HG03575 (cell line): ENCODE data around the gene ELMO1.

Source experiments
- ATAC-seq: cut with Tn5 transposase; IDR thresholded peaks from one replicate; pipeline ENCODE4 v1.9.1; 2021; ENCODE audit not compliant: unreplicated experiment, insufficient number of reproducible peaks, low FRiP score; ENCODE audit errors: extremely low read depth

The ELMO1 gene, protein sequence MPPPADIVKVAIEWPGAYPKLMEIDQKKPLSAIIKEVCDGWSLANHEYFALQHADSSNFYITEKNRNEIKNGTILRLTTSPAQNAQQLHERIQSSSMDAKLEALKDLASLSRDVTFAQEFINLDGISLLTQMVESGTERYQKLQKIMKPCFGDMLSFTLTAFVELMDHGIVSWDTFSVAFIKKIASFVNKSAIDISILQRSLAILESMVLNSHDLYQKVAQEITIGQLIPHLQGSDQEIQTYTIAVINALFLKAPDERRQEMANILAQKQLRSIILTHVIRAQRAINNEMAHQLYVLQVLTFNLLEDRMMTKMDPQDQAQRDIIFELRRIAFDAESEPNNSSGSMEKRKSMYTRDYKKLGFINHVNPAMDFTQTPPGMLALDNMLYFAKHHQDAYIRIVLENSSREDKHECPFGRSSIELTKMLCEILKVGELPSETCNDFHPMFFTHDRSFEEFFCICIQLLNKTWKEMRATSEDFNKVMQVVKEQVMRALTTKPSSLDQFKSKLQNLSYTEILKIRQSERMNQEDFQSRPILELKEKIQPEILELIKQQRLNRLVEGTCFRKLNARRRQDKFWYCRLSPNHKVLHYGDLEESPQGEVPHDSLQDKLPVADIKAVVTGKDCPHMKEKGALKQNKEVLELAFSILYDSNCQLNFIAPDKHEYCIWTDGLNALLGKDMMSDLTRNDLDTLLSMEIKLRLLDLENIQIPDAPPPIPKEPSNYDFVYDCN

DNA sequence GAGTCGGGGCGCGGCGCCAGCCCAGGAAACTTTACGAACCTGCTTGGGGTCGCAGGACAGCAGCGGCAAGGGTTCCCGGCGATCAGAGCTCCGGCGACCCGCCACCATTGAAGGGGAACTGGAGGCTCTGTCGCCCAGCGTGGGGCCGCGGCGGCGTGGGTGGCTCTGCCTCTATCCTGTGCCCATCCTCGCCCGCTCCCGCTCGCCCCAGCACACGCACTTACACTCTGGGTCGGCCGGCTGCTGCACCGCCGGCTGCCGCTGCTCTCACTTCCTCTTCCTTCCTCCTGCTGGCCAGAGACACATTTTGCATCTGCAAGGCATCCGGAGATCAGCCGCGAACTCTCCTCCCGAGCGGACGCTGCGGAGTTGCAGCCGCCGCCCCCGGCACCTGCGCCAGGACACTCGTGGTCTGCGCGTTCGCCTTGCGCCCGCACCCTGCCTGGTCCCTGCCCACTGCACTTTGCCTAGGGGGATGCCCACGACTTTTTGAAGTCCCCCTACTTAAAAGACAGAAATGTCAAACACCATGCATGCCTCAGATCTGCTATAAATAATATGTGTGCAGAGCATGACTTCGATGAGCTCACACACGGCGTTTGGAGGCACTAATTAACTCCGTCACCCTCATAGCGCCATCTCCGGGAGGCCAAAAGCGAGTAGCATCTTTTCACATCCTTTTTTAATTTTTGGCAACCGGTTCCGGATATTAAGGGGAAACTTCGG lies at the start of gene ELMO1:
TSS of gene ELMO1 (minus strand) at position 229 of the 726 bp plus-strand sequence. CDS start 106,174 bp downstream, outside the sequence.
- ATAC-seq = peak; percentile 93

DNA sequence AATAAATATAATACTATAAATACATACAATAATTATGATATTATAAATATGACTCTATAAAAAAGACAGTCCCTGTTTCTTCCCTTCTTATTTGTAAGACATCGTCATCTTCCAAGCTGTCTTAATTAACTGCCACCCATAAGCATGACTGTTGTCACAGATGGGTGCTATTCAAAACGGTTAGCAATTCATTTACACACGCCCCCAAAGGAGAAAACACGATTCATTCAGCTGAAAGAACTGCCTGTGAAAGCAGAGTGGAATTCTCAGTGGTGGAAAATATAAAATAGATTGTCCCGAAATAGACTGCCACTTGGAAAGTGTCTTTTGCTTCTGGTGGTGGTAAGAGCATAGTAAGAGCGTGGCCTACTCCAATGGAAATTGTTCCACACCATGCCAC lies 48.9 kb upstream of the ELMO1 start:
- no peak for ATAC-seq

DNA sequence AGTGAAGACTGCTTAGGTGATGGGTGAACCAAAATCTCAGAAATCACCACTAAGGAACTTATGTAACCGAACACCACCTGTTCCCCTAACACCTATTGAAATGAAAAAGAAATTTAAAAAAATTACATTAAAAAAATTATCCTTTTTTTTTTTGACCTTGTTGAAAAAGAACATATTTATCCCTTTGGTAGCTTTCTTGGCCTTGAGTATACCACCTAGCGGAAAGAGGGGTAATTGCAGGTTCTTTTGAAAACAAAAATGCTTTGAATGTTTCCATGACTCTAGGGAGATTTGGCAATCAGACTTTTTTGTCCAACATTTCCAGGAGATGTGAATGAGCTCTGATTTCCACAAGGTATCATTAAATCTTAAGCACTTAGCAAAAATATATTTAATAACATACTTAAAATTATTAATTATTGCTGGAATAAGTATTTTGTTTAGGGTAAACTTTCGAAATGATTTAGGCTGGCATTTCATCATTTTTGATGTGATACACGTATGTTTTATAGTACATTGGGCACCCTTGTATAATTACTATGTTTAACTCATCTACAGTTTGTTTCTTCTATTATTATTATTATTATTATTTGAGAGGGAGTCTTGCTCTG lies 47.0 kb upstream of the ELMO1 start:
- ATAC-seq = no peak

DNA sequence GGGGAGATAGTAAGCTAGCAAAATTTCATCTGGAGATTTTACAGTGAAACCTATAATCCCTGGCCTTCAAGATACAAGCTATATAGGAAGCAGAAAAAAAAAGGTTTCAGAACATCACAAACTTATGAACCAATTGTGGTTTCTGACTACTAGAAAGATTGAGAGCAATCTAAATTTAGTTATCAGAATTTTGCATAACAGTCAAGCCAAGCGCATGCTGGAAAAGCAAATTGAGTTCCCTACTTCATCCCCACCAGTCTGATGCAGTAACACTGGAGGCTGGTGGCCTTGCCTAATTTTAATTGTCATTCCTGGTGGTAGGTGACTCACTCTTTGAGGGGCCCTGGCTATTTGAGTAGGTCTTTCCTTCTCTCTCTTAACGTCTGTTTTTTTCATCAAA lies 46.3 kb upstream of the ELMO1 start:
- peak; percentile 61 for ATAC-seq

DNA sequence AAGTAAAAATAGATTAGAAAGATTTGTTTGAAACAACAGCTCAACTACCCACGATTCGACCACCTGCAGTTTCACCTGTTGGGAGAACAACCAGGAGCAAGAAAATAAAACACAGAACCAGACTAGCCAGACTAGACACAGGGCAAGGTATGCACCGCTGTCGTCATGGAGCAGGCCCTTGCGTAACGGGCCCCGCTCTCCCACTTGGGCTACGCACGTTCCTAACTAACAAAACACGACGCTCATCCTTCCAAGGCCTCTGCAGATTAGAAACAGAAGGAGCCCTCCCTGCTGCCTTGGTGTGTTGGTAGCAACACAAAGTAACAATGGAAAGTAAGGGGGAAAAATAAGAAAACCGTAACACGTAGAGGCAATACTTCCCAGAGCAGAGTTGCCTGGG lies 45.1 kb upstream of the ELMO1 start:
- ATAC-seq = no peak

DNA sequence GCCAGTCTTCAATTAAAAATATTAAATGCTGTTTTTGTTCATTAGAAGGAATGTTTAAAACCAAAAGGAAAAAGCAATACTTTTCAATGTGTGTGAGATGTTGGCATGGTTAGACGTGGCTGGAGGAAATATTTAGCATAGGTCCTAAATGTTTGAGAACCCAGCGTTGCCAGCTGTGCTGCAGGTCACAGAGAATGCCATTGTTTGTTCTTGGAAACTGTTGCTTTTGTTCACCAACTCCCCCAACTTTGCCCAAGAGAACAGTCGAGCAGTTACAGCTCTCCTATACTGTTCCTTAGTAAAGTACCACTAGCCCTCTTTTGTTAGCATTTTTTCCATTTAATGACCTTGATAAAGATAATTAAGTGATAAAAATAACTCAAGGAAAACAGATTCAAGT lies 44.5 kb upstream of the ELMO1 start:
- ATAC-seq = no peak

DNA sequence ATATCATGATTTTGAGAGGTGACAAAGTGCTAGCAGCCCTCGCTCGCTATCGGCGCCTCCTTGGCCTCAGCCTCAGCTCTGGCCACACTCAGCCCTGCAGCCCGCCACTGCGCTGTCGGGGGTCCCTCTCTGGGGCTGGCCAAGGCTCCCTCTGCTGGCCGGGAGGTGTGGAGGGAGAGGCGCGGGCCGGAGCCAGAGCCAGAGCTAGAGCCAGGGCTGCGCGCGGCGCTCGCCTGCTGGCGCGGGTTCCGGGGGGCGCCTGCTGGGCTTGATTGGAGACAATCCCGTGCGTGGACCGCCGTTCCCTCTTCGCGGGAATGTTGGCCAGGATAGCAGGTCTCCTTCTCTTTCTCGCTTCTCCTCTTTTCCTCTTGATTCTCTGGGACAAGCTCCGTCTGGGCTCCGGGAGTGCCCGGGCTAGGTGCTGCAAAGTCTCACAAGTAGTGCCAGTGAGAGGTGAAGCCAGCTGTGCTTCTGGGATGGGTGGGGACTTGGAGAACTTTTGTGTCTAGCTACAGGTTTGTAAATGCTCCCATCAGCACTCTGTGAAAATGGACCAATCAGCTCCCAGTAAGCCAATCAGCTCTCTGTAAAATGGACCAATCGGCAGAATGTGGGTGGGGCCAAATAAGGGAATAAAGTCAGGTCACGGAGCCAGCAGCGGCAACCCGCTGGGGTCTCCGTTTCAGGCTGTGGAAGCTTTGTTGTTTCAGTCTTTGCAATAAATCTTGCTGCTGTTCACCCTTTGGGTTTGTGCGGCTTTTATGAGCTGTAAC lies 43.4 kb upstream of the ELMO1 start:
- ATAC-seq = no peak

DNA sequence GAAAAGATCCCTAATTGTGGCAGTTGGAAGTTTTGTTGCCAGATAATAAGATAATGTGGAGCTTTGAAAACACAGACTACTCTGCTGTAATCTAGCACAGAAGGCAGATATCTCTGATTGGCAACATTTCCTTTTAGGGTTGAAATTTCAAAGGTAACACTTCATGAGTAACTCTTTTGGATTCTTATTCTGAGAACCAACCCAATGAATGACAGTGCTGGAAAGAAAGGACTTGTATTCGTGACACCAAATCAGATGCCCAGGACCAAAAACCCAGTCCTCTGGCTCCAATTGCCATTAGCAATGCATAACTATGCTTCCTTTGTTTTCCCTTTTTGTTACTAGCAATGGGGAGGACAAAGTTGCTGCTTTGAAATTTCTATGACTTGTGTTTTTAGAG lies 41.0 kb upstream of the ELMO1 start:
- ATAC-seq = no peak

DNA sequence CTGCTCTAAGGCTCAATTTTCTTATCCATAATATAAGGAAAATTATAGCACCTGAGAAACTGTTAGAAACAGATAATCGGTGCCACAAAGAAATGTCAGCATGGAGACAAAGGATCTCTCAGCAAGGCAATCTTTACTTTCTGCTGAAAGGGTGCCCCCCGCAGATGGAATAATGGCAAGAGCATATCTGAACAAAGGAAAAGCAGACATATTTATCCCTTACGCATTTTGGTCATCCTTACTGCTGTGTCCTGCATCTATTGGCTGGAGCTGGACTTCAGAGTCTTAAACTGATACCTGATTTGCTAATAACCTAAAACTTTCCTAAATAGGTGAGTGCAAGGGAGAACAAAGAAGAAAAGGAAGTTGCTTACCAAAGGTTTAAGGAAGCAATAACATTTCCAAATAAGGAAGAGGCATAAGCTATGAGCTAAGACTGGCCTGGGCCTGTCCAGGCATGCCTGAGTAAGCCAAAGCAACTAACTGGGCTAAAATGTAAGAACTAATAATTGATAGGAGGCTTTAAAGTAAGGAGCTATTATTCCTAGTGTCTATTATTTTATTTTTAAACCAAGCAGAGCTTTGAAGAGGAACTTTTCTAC lies 39.6 kb upstream of the ELMO1 start:
- ATAC-seq = no peak

DNA sequence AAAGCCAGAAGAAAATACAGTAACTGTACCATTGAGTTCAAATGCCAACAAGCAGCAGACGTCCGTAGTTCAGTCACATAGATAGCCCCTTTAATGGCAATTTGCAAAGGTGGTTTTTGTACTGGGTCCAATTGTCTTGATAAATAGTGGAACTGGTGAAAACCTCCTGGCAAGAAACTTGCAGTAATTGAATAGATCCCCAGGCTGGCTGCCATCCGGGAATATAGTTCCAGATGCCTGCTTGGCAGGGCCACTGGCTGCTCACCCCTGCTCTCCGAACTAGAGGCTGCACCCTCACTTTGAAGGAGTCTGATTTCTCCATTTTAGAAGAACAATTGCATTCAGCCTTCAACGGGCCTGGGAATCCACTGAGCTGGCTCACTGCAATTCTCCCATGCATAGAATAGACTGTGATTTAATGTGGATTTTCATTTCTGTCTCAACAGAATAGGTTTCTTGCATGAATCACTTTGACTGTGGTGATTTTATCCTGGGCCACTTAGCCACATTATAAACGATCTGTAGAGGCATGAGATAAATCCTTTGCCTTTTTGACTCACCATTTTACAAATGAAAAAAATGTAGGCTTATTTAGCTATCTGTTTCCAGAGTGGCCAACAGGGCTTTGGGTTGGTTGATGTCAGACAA lies 35.9 kb upstream of the ELMO1 start:
- ATAC-seq = no peak

DNA sequence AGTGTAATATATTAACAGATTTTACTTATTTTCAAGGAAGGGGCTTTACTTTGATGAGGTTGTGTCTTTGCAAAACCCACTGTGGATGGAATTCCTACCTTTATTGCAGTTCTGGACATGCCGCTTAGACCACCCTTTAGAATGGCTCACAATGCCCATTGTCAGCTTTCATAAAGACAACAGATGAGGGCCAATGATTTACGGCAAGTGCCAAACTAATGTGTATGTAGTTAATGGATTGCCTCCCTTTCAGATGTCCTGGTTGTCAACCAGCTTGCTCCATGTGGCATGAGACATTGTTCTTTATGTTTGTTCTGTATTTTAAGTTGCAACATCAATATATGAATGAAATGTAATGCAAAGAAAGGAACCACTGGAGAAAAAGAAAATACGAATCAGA lies 35.0 kb upstream of the ELMO1 start:
- no peak for ATAC-seq

DNA sequence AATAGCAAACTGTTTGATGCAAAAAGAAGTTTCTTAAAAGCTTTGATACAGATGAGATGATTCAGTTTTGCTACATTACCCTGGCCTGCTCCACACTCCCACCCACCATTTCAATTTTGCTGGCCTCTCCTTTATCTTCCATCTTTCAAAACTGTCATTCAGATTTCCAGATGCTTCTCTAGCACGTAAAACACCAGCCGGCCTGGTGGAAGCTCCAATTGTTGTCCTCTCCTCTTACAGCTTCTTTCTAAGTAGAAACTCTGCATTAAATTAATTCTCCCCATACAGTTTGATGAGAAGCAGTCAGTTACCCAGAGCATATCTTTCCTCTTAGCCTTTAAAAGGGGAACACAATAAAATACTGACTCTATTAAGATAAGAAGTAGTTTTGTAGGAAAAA lies 34.3 kb upstream of the ELMO1 start:
- ATAC-seq = no peak

DNA sequence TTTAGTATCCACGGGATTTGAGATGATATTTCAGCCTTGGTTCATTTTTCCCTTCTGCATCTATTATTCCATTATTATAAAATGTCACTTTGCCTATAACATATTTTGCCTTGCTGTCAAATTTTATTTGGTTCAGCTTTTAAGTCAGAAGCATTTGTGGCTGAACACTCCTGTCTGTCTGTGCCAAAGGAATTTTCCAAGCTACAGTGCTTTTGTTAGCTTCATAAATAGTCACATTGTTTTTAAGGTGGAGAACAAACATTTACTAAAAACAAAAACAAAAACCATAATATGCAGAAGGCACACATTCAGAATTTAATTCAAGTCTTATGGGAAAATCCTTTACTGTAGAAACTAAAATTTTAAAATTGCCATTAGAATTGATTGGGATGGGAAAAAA lies 33.8 kb upstream of the ELMO1 start:
- no peak for ATAC-seq

DNA sequence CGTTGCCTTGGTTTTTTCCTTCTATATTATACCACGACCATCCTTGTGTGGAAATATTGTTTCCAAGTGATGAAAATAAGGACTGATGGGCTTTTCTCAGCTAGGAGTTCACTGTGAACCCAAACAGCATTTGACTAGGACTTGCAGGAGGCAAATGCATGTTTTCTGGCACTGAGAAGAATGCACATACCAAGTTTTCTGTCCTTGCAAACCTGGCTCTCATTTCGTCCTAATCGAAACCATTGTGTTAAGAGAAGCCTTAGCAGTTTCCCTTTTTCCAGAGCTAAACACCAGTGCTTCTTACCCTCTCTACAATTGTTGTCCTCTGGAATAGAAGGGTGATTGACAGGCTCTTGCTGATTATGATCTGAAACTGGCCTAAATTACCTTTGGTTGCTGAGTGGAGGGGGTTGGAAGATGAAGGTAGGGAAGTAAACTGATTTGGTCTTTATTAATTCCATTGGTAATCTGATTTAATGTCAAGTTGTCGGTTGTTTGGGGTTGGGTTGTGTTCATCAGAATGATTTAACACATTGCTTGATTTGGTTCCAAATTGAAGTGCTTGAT lies 33.1 kb upstream of the ELMO1 start:
- ATAC-seq = no peak

DNA sequence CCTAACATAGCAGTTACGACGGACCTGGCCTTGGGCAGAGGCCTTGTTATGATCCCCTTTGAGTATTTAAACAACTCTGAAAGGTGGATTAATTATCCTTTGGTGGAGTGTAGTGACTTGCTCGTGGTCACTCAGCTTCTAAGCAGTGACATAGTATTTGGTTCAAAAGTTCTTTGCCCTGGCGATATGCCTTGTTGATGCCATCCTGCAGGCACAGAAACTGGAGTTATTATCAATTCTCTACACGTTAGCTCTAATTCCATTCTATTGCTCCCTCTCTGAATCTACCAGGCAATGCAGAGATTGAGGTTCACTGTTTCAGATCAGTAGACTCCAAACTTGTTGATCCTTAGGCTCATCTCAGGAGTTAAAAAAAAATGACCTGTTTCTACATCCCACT lies 32.5 kb upstream of the ELMO1 start:
- no peak for ATAC-seq

DNA sequence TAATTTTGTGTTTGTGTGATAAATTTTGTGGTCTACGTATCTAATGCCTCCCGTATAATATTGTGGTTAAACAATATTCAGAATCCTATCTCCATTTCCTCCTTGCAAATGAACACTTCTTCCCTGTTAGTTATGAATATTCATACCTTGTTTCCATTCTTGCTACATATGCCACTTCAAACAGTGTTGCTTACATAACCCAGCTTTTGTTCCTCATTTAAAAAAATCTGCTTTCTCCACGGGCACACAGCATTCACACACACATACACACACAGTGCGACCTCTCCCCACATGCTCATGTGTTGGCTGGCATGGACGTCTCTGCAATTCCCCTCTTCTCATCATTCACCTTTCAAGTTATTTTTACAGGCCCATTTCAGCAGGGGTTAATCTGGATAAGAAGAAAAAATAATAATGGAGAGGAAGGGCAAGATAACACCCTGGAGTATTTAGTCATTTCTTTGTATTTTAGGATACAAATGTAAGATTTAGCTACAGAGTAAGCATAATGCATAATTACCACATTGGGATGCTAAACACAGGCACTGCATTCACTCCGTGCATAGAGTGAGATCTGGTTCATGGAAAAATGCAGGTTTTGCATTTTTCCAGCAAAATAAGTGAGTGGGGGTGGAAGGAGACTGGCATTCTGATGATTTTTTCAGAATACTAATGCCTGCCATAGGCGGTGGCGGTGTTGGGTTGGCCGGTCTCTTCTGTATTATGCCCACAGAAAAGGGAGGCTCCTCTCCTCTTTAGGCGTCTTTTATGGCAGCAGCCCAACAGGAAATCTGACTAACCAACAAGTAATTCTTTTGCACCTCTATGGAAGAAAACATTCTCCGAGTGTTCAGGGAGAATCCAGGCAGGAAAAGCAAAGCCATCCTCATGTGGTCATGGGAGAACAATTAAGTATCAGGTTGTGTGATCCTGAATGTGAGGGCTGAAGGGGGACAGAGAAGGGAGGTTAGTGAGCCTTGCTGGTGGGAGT lies 31.7 kb upstream of the ELMO1 start:
- no peak for ATAC-seq
